ENCODE results near the gene LEFTY1. TPM values are rescaled to one million over a fixed set of nuclear protein-coding genes. Genes with fewer than 3 reads are reported as not detected.

Gene LEFTY1
- total and polyA plus RNA-seq, 2 donors (not counting 3 experiments of a cell fraction or from before 2014, with no cell fraction given) = not detected

GRCh38 chr1:225840713-225841112 is 48.2 kb downstream of the LEFTY1 start:
- peaks cover 0 to 3% of the 10 kb centered on the region in 2 experiments for H3K36me3 ChIP-seq (ENCODE audit: control insufficient read depth in 2 of 2, extremely low read depth in 1 of 2, insufficient read depth in 2 of 2, low read length in 2 of 2)
- no peaks in the 10 kb centered on the region for H3K27me3 ChIP-seq (ENCODE audit: control insufficient read depth in 2 of 2, insufficient read depth in 2 of 2, low read length in 2 of 2)
- H3K4me2 ChIP-seq (ENCODE audit: insufficient read depth, low read length) = no peak overlapping the region
- BruUV-seq (replicated peaks) = no TSS peak
- FAIRE-seq (no peak), DNase-seq (ENCODE audit: low read depth, low spot score) (no peak)
- ChIA-PET CTCF (interaction anchor here (1.1 to 2.2 kb wide), 2 partner anchors 69 to 366 kb away, joined by 5 to 7 read pairs; no protein-coding TSS in a partner anchor), POLR2A (no interaction called here)
- H3K4me3 ChIP-seq (replicated peaks in 1 of 3; ENCODE audit: insufficient read depth in 1 of 3, low read depth in 1 of 3, low read length in 3 of 3) = no peak overlapping the region
- no peak for TF ChIP-seq CTCF (IDR thresholded peaks at IDR 0.05; ENCODE audit: extremely low read depth in 1 of 2, insufficient read depth in 1 of 2, low read depth in 1 of 2, low read length in 2 of 2)
- TF ChIP-seq MAX (IDR thresholded peaks at IDR 0.05; ENCODE audit: insufficient read depth, insufficient read length) = no peak
- TF ChIP-seq FOS (IDR thresholded peaks at IDR 0.05; ENCODE audit: borderline replicate concordance, insufficient read depth, low read length) = no peak
- TF ChIP-seq GATA2 (IDR thresholded peaks at IDR 0.05; ENCODE audit: insufficient read depth, insufficient read length, low read depth, low read length) = no peak
- TF ChIP-seq POLR2AphosphoS5 (IDR thresholded peaks at IDR 0.05; ENCODE audit: insufficient read depth, low read depth, low read length) = no peak
- no peak for TF ChIP-seq EZH2 (IDR thresholded peaks at IDR 0.05; ENCODE audit: borderline replicate concordance, low read depth, low read length, severe bottlenecking)
- no peak for TF ChIP-seq POLR2A (IDR thresholded peaks at IDR 0.05; ENCODE audit: low read depth, low read length)
- TF ChIP-seq JUN (IDR thresholded peaks at IDR 0.05; ENCODE audit: borderline replicate concordance, insufficient read depth, insufficient read length, low read depth) = no peak
- no peaks in the 10 kb centered on the region for H3K4me1 ChIP-seq (ENCODE audit: control insufficient read depth, extremely low read depth, insufficient read depth, low read length)
- intact Hi-C loops (cut with micrococcal nuclease) = no loop called here
- no peak overlapping the region for H3K27ac ChIP-seq (ENCODE audit: insufficient read depth, low read depth, low read length)
- H2AFZ ChIP-seq (ENCODE audit: low read depth, low read length) = no peak overlapping the region
- H3K79me2 ChIP-seq (ENCODE audit: control insufficient read depth, insufficient read depth, low read length) = no peaks in the 10 kb centered on the region
- dilution Hi-C loops (cut with MboI; ENCODE audit: extremely low pct_ligation_motif_present, low sequenced_read_pairs) = no loop called here
- H3K9ac ChIP-seq (replicated peaks; ENCODE audit: extremely low read depth, insufficient read depth, low read length) = no peak overlapping the region
- no peaks in the 10 kb centered on the region for H4K20me1 ChIP-seq (replicated peaks; ENCODE audit: control insufficient read depth, extremely low read depth, insufficient read depth, low read length)
- H3K9me1 ChIP-seq (replicated peaks; ENCODE audit: control insufficient read depth, extremely low read depth, insufficient read depth, low read length) = no peaks in the 10 kb centered on the region
- no peaks in the 10 kb centered on the region for H3K9me3 ChIP-seq (replicated peaks; ENCODE audit: control insufficient read depth, insufficient read depth, low read length)
